Lower leg skin (tissue), 4 donors: ENCODE results near the gene PKMYT1. TPM values are rescaled to one million over a fixed set of nuclear protein-coding genes. Genes with fewer than 3 reads are reported as not detected.

Source experiments
- DNase-seq, 2 donors: peaks; one replicate each; pipeline ENCODE4 v3.0.0-alpha.2; 2019; ENCODE audit warnings: low spot score in 2 of 2
- H3K4me3 ChIP-seq: fragments of 200-600 bp; sonication (generic); 2 replicates; pipeline ENCODE4 v1.5.1; 2017; ENCODE audit warnings: mild to moderate bottlenecking, low read depth; ENCODE audit not compliant: poor library complexity, severe bottlenecking
- POLR2A ChIP-seq, 2 donors: fragments of 450-650 bp; IDR thresholded peaks; one replicate each; pipeline ENCODE4 v1.6.1; 2016 to 2017; ENCODE audit warnings: antibody characterized with exemption in 2 of 2, mild to moderate bottlenecking in 1 of 2, moderate library complexity in 1 of 2
- WGBS, 2 donors: methylation state at CpG; one replicate each; pipeline ENCODE4 v1.1.5; 2018; 5-methylcytosine and 5-hydroxymethylcytosine counted together
- intact Hi-C: fragments of 100-400 bp; cut with DNase I; formaldehyde crosslinking; loops from one replicate; pipeline ENCODE4 v1.15.0; 2023; ENCODE audit warnings: low total_unique reads
- total RNA-seq, 4 donors: library from RNA; depleted of rRNA; stranded (reverse); fragments of >200 nt; gene quantifications; one replicate each; pipeline ENCODE4 v1.1.0, GENCODE V29; 2016
- TF ChIP-seq, protein P1 (sequence below), 3 donors: fragments of 450-650 bp; IDR thresholded peaks; one replicate each; pipeline ENCODE4 v1.5.1; 2016; ENCODE audit warnings: antibody characterized with exemption in 3 of 3, mild to moderate bottlenecking in 3 of 3, moderate library complexity in 2 of 3

The PKMYT1 gene
- total RNA-seq, 4 donors from 2014 or later = 3.0 to 7.4 (median 3.9) TPM

DNA sequence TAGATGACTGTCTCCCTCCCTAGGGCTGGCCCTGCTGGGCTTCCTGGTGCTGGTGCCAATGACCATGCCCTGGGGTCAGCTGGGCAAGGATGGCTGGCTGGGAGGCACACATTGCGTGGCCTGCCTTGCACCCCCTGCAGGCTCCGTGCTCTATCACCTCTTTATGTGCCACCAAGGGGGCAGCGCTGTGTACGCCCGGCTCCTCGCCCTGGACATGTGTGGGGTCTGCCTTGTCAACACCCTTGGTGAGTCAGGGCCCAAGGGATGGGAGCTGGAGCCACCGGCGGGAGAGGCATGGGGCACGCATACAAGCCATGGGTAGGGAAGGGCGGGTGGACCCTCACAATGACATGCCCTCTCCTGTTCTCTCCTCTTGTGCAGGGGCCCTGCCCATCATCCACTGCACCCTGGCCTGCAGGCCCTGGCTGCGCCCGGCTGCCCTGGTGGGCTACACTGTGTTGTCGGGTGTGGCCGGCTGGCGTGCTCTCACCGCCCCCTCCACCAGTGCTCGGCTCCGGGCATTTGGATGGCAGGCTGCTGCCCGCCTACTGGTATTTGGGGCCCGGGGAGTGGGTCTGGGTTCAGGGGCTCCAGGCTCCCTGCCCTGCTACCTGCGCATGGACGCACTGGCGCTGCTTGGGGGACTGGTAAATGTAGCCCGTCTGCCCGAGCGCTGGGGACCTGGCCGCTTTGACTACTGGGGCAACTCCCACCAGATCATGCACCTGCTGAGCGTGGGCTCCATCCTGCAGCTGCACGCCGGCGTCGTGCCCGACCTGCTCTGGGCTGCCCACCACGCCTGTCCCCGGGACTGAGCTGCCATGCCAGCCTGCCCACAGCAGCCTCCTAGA, 8.9 kb downstream of the PKMYT1 start:
- no peak for DNase-seq
- WGBS, 2 donors = 82 to 88% methylated on average over 7 to 28 of the region's 35 CpGs
- H3K4me3 ChIP-seq = no peak overlapping the region

GRCh38 chr16:2970563-2970962, 9.7 kb downstream of the PKMYT1 start:
- no peak for DNase-seq
- WGBS, 2 donors = 81 to 83% methylated on average over 6 of the region's 6 CpGs
- TF ChIP-seq POLR2A (IDR thresholded peaks at IDR 0.05) = no peak
- TF ChIP-seq, protein P1, sequence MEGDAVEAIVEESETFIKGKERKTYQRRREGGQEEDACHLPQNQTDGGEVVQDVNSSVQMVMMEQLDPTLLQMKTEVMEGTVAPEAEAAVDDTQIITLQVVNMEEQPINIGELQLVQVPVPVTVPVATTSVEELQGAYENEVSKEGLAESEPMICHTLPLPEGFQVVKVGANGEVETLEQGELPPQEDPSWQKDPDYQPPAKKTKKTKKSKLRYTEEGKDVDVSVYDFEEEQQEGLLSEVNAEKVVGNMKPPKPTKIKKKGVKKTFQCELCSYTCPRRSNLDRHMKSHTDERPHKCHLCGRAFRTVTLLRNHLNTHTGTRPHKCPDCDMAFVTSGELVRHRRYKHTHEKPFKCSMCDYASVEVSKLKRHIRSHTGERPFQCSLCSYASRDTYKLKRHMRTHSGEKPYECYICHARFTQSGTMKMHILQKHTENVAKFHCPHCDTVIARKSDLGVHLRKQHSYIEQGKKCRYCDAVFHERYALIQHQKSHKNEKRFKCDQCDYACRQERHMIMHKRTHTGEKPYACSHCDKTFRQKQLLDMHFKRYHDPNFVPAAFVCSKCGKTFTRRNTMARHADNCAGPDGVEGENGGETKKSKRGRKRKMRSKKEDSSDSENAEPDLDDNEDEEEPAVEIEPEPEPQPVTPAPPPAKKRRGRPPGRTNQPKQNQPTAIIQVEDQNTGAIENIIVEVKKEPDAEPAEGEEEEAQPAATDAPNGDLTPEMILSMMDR (IDR thresholded peaks at IDR 0.05) = no peak
- no peak overlapping the region for H3K4me3 ChIP-seq
- intact Hi-C loops = no loop called here

More for the DNA sequence above, 8.9 kb downstream of the PKMYT1 start:
- intact Hi-C loops = no loop called here
- no peak for TF ChIP-seq POLR2A (IDR thresholded peaks at IDR 0.05)
- TF ChIP-seq, protein P1 (IDR thresholded peaks at IDR 0.05) = no peak

GRCh38 chr16:2969545-2970521, 10.4 kb downstream of the PKMYT1 start:
- intact Hi-C loops = no loop called here
- TF ChIP-seq, protein P1 (IDR thresholded peaks at IDR 0.05) = no peak
- no peak for TF ChIP-seq POLR2A (IDR thresholded peaks at IDR 0.05)
- H3K4me3 ChIP-seq = peak overlapping the region; percentile 51
- DNase-seq = no peak
- 0 to 6% methylated on average over 14 to 46 of the region's 83 CpGs for WGBS, 2 donors

GRCh38 chr16:2968738-2969544, 11.3 kb downstream of the PKMYT1 start, which contains the start of gene PAQR4:
Gene PAQR4 (plus strand): TSS chr16:2969348. CDS start chr16:2969675, 327 bp downstream.
- no peak for TF ChIP-seq POLR2A (IDR thresholded peaks at IDR 0.05)
- TF ChIP-seq, protein P1 (IDR thresholded peaks at IDR 0.05) = no peak
- H3K4me3 ChIP-seq = peak within 1 kb of the TSS; percentile 51
- DNase-seq = peak; percentile 73 to 96
- intact Hi-C loops = no loop called here
- WGBS, 2 donors = 1 to 4% methylated on average over 19 to 28 of the region's 98 CpGs

- H3K4me3 ChIP-seq = no peak overlapping the region
- no peak for DNase-seq
- intact Hi-C loops = no loop called here
- TF ChIP-seq, protein P1 (IDR thresholded peaks at IDR 0.05) = no peak
- no peak for TF ChIP-seq POLR2A (IDR thresholded peaks at IDR 0.05)
- WGBS, 2 donors = 6 to 8% methylated on average over 15 to 18 of the region's 18 CpGs
Observed at GRCh38 chr16:2968368-2968737, 11.9 kb downstream of the PKMYT1 start.
